NCI-H82 (cell line): ENCODE results near the gene FNDC3B.

Experiments used
- DNase-seq: peaks from one replicate; lab custom pipeline; 2025; lab: John Stamatoyannopoulos, UW

The FNDC3B gene

DNA sequence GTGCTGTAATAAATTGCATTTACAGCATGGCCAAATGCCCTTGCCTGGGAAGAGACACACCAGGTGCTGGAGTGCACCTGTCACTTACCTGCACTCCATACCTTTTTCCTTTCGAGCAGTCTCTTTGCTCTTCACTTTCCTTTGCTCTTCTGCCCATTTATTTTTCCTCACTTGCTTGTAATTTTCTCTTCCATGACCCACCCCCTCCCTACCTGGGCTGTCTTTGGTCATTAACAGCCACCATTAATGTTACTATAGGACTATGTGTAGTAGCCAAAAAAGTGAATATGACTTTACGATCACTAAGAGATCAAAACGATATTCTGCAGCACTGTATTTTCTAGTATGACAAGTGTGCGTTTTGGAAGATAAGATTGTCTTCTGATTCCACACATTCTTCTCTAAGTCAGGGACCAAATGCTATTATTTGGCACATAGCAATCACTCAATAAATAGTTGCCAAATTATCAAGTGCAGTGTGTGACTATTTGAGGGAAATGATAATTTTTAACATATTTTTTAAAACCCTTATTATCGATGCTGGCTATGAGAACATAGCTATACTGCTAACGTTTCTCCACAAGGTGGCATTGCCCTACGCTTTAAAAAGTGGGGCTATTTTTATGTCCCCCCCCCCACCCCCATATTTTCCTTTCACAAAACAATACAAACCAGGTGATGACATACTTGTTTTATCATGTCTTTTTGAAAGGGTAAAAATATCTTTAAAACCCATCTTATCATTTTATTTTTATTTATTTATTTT is 294.5 kb downstream of the FNDC3B start:
- no peak for DNase-seq

DNA sequence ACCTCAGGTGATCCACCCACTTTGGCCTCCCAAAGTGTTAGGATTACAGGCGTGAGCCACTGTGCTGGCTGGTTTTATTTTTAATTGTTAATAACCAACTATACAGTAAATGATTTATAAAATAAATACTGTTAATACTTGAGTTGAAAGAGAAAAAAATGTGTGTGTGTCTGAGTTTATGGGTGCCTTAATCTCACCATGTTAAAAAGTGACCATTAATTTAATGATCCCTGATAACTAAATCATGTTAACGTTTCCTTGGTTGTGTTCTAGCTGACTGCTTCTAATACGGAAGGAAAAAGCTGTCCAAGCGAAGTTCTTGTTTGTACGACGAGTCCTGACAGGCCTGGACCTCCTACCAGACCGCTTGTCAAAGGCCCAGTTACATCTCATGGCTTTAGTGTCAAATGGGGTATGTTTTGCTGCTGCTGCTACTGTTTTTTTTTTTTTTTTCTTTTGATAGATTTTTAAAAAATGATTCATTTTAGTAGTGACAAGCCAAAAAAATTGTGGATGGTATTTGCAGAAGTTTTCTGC is 295.4 kb downstream of the FNDC3B start:
- DNase-seq, result no peak

- DNase-seq, result no peak
These were observed 300.5 kb downstream of the FNDC3B start for GRCh38 chr3:172339892-172340291.

- no peak for DNase-seq
These were observed 301.2 kb downstream of the FNDC3B start for GRCh38 chr3:172340583-172340982.

- peak; percentile 83 for DNase-seq
These were observed 302.2 kb downstream of the FNDC3B start for GRCh38 chr3:172341482-172342059.

DNA sequence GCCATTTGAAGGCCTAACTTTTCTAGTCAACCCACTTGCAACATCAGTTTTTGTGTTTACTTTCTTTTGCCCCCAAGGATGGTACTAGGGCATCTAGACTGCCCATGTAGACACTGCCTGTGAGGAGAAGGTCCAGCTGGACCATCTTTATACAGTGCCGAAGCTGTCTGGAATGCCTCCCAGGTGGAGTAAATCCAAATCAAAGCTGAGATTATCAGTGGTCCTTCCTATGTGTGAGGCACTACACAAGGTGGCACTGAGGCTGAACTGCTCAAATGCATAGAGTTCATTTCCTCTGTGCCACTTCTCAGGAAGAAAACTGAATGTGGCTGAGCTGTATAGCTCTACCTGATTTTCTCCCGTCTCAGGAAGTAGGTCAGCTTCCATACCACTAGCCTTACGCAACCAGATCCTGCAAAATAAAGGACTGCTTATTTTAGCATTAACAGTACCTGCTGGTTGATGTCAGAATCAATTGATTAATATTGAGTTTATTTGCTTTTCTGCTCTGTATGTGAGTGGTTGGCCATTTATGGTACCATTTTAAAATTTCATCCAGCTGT is 302.8 kb downstream of the FNDC3B start:
- no peak for DNase-seq

GRCh38 chr3:172343117-172343516 is 303.7 kb downstream of the FNDC3B start:
- no peak for DNase-seq

GRCh38 chr3:172343979-172344378 is 304.6 kb downstream of the FNDC3B start:
- DNase-seq, result no peak

DNA sequence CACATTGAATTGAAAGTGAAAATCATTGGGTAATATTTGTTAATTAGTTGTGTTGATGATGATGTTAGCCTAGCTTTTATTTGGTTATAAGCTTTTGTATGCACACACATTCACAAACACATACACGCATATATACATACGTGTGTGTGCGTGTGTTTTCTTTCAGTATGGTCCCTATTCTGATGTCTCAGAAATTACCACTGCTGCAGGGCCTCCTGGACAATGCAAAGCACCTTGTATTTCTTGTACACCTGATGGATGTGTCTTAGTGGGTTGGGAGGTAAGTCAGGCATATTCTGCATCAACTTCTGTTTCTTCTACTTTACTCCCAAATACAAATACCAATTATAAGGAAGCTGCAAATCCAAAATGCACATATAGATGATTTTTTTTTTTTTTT is 306.8 kb downstream of the FNDC3B start:
- no peak for DNase-seq

DNA sequence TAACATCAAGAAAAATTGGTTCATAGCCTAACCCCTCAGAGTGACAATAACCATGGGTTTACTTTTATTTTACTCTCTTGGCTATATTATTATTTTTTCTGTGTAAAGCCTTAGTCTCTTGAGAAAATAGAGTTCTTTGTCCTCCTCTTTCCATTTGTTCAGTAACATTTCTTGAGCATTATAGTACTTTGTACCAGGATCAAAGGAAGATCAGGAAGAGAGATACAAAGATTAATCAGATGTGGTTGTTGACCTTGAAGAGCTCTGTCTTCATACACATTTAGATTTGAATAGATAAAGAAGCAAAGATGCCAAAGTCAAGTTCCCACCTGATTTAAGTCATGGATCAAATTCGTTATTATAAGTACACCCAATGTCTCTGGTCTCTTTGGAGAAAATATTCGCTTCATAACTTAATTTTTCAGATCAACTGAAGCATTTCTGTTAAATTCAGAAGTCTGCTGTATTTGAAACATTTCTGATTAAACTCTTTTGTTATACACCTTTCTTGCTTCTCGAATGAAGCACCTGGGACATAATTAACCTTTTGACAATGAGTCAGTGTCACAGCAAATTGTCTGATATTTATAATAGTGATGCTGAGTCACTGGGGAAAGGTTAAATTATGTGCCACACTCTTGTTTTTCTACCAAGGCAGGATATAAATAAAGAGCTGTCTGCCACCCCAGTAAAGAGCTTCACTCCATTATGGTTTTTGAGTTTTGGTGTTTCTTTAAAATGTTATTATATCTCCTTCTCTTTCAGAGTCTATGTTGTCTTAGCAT is 308.7 kb downstream of the FNDC3B start:
- no peak for DNase-seq

DNA sequence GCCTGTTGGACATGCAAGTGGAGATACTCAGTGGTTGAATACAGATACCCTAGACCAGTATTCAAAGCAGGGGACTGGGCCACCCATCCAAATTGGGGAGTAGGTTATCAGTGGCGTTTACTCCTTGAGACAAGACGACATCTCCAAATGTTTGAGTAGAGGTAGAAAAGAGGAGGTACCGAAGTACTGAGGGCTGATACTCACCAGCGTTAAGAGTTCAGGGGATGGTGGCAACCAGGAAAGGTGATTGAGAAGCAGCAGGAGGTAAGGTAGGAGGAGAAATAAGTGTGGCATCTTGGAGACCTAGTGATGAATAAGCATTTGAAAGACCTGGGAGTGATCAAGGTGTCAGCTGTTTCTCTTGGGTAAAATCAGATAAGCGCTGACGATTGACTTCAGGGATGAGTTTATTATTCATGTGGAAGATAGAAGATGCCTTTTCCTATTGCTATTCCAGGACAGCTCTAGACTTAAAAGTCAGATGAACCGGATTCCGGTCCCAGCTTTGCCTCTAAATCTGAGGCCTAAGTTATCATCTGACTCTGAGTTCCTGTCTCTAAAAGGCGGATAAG is 312.6 kb downstream of the FNDC3B start:
- DNase-seq, result no peak

GRCh38 chr3:172352786-172353185 is 313.4 kb downstream of the FNDC3B start:
- DNase-seq, result no peak

DNA sequence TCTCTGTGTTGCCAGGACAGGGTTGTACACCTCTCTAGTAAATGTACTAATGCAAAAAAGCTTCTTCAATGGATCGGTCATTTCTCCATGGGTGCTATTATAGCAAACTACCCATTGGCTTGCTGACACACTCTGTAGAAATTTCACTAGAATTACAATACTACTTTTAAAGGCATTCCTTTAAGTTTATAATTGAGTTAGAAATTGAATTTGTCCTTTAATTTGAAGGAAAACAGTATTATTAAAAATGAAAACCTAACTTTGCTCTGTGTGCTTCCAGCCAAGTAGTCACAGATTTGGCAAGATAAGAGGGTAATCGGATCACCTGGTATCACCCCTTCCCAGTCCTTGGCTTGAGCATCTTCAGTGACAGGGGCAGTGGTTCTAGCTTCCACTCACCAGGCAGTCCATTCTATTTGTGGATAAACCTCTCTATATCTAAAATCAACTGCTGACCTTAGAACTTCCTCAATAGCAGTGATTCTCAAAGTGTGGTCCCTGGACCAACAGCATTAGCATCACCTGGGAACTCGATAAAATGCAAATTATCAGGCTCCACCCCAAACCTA is 315.6 kb downstream of the FNDC3B start:
- DNase-seq, result peak; percentile 7

DNA sequence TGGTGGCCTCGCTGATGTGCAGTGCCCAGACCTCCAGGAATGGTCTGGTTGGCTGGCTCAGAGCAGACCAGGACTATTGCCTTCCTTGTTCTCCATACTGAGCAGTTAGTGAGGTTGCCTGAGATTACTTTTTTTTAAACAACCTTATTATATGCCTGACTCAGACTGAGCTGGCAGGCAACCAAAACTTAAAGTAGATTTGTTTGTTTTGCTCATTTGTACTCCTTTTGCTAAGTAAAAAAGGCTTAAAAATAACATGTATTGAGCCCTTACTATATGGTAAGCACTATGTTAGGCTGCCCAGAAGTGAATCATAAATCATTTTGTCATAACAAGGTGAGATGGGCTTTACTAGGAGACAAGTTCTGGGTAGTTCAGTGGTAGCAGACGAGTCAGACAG is 316.5 kb downstream of the FNDC3B start:
- no peak for DNase-seq

- DNase-seq, result no peak
These were observed 317.0 kb downstream of the FNDC3B start for GRCh38 chr3:172356427-172356826.

DNA sequence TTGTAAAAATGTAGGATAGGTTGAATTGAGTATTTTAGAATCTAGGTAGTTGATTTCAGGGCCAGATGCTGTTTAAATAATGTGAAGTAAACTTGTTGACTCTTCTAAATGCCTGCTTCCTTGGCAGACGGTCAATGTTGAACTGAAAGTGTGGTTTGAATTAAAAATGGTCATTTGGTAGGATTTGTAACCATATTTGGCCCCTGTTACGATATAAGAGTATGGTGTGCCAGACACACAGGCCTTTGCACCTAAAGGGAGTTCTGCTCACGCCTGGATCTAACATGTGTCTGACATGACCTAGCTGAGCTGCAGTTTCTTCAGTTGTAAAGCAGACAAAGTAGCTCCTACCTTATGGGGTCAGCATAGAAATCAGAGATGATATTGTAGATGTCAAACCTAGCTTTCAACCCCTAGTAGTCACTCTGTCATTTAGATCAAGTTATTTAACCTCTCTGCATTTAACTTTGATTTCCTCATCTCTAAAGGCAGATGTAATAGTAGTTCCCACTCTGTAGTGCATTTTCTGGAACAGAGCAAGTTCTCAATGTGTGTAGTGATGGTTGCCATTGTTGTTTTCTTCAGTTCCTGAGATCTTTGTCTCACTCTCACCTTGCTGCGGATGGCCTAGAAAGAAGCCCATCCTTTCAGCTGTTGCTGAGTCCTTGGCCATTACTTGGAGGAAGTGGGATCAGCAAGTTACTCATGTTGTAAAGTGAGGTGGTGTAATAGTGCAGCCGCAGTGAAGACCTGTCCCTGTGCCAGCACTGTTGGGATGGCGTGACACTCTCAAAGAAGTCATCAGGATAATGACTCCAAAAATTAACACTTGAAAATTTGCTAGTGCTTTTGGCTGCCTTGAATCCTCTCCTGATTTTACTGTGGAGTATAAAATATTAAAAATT is 318.7 kb downstream of the FNDC3B start:
- DNase-seq, result no peak

GRCh38 chr3:172359231-172359630 is 319.9 kb downstream of the FNDC3B start:
- DNase-seq, result no peak

DNA sequence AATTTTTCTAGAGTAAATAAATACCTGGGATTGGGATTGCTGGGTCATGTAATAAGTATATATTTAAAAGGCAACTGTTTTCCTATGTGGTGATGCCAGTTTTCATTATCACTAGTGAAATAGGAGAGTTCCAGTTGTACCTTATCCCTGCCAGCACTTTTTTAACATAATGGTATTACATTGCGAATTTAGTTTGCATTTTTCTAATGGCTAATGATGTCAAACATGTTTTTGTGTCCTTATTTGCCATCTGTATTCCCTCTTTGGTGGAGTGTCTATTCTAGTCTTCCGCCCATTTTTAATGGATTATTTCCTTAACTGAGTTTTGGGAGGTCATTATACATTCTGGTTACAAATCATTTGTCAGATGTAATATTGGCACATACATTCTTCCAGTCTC is 320.6 kb downstream of the FNDC3B start:
- DNase-seq, result no peak

DNA sequence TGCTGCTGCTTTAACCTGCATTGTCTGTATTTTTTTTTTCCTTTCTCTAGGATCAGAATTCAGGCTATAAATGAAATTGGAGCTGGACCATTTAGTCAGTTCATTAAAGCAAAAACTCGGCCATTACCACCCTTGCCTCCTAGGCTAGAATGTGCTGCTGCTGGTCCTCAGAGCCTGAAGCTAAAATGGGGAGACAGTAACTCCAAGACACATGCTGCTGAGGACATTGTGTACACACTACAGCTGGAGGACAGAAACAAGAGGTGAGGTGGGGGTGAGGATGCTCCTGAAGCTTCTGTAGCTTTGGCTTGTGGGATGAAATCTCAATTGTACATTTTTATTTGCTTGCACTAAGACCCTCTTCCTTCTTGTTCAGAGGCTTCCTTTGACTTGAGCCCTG is 323.2 kb downstream of the FNDC3B start:
- DNase-seq, result no peak

- no peak for DNase-seq
These were observed 325.1 kb downstream of the FNDC3B start for GRCh38 chr3:172364374-172365027.
